Fibroblast of villous mesenchyme (primary cell): Measurements from ENCODE around the gene U2AF1L4. TPM values are rescaled to one million over a fixed set of nuclear protein-coding genes. Genes with fewer than 3 reads are reported as not detected.
A peak's percentile ranks its signal among the peaks of the same experiment; 100 is the strongest.

Source experiments
- DNase-seq: peaks from one replicate; pipeline ENCODE4 v3.0.0-alpha.2; 2010; ENCODE audit warnings: low read depth
- H3K4me3 ChIP-seq: 2 replicates; pipeline ENCODE4 v1.5.1; 2011; ENCODE audit warnings: low read depth, mild to moderate bottlenecking, low read length
- total RNA-seq: library from RNA; depleted of rRNA; stranded (reverse); fragments of >200 nt; gene quantifications from 2 replicates; pipeline ENCODE4 v1.2.3, GENCODE V29; 2012
- TF ChIP-seq, protein P1 (sequence below): IDR thresholded peaks from 2 replicates; pipeline ENCODE4 v1.5.1; 2012; ENCODE audit warnings: low read depth, mild to moderate bottlenecking, low read length; ENCODE audit not compliant: insufficient read depth

Gene U2AF1L4
- total RNA-seq, 1 donor: 4.7 TPM

DNA sequence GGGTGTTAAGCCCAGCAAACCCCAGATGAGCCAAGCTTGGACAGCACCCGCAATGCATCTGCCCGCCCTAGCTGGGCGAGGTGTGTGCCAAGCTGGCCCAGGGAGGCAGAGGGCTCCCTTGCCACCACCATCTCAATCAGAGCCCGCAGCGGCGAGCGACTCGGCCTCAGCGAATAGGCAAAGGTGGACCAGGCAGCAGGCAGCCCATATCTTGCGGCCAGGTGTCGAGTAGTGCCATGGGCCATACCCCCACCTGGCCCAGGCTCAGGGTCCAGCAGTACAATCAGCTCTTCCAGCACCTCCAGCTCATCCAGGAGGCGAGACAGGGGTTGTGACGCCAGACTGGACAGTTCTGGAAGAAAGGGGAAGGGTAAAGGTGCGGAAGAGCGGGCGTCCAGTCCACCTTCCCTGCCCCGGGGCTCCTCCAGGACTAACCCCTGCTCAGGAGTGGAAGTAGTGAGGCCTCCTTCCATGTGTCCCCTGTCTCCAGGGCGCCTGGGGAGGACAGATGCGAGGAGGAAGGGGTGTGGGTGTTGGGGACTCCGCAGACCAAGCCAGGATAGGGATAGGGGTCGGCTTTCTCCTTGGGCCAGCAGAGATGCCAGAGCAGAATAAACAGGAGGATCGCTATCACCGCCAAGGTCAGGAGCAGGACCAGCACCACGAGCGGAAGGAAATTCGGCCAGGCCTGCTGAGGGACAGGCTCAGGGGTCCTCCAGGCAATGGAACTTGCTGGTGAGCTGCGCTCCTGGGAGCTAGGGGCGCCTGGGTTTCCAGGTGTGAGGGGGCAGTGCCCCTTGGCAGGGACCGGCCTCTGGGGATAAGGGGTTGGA lies 5.7 kb downstream of the U2AF1L4 start:
- no peak for DNase-seq
- peak overlapping the region; percentile 62 for H3K4me3 ChIP-seq
- TF ChIP-seq, protein P1, sequence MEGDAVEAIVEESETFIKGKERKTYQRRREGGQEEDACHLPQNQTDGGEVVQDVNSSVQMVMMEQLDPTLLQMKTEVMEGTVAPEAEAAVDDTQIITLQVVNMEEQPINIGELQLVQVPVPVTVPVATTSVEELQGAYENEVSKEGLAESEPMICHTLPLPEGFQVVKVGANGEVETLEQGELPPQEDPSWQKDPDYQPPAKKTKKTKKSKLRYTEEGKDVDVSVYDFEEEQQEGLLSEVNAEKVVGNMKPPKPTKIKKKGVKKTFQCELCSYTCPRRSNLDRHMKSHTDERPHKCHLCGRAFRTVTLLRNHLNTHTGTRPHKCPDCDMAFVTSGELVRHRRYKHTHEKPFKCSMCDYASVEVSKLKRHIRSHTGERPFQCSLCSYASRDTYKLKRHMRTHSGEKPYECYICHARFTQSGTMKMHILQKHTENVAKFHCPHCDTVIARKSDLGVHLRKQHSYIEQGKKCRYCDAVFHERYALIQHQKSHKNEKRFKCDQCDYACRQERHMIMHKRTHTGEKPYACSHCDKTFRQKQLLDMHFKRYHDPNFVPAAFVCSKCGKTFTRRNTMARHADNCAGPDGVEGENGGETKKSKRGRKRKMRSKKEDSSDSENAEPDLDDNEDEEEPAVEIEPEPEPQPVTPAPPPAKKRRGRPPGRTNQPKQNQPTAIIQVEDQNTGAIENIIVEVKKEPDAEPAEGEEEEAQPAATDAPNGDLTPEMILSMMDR: no peak

DNA sequence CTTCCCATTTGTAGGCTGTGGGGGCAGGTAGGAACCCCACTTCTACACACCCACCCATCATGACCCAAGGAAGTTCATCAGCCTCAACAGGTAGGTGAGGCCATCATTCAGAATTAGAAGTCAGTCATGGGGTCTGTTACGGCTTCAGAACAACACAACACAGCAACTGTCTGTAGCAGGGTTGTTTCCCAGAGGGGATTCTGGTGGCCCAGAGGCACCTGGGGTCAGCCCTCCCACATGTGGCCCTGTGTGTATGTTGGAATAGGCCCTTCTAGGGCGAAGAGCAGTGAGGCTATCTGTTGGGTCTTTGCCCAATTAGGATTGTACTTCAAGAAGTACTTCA lies 6.4 kb downstream of the U2AF1L4 start:
- TF ChIP-seq, protein P1: no peak
- DNase-seq: no peak
- H3K4me3 ChIP-seq: no peak overlapping the region

DNA sequence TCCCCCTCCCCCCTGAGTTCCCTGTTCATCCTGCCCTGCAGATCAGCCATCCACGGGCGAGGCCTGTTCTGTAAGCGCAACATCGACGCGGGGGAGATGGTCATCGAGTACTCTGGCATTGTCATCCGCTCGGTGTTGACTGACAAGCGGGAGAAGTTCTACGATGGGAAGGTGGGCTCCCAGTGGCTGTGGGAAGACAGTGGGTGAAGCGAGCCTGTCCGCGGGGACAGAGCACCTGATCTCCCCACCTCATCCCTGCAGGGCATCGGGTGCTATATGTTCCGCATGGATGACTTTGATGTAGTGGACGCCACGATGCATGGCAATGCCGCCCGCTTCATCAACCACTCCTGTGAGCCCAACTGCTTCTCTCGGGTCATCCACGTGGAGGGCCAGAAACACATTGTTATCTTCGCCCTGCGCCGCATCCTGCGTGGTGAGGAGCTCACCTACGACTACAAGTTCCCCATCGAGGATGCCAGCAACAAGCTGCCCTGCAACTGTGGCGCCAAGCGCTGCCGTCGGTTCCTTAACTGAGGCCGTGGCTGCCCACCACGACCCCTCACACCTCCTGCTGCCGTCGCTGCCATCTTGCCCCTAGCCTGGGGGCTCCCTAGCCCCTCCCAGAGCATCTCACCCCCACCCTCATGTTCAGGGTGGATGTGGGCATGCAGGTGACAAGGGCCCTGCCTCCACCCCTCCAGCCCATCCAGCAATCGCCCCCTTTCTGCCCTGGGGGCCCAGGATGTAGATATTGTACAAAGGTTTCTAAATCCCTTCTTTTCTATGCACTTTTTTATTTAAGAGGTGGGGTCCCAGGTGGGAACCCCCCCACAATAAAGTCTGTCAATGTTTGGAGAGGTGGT lies 7.0 kb downstream of the U2AF1L4 start:
- TF ChIP-seq, protein P1: no peak
- no peak for DNase-seq
- H3K4me3 ChIP-seq: no peak overlapping the region

DNA sequence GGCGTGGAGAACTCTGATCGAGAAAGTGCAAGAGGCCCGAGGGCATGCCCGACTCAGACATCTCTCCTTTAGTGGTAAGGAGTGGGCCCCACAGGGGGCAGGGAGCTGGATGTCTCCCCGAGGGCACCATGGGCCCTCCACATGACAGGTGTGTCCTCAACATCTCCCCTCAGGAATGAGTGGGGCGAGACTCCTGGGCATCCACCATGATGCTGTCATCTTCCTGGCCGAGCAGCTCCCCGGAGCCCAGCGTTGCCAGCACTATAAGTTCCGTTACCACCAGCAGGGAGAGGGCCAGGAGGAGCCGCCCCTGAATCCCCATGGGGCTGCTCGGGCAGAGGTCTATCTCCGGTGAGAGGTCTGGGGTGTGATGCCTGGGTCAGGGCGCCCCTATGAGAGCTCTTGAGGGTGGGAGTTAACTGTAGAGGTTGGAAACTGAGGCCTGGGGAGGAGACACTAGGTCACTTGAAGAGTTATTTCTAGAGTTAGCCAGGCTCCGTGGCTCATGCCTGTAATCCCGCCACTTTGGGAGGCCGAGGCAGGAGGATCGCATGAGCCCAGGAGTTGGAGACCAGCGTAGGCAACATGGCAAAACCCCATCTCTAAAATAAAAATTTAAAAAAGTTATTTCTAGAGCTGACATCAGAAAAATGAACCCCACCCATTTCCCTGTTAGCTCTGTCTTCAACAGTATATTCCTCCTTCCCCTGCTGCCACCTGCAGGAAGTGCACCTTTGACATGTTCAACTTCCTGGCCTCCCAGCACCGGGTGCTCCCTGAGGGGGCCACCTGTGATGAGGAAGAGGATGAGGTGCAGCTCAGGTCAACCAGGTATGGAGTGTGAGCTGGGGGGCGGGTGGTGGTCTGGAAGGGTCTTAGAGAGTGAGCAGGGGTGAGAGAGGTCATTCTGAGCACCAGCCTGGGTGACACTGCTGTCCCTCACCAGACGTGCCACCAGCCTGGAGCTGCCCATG lies 8.0 kb downstream of the U2AF1L4 start:
- DNase-seq: no peak
- no peak overlapping the region for H3K4me3 ChIP-seq
- TF ChIP-seq, protein P1: no peak

DNA sequence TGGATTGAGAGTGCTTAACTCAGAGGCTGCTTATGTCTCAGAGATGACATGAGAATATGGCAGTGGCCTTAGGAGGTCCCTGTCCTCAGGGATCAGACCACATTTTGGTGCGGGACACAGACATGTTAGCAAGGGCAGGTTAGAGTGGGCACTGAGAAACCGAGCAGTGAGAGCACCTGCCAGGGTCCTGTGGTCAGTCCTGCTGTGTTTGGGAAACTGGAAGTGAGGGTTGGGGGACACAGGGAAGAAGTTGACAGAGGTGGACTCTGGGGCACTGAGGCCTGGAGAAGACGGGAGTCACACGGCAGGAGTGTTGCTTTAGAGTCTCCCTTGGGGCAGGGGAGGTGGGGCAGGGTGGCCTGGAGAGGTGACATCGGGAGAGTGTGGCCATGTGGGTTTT lies 10.3 kb downstream of the U2AF1L4 start:
- no peak overlapping the region for H3K4me3 ChIP-seq
- TF ChIP-seq, protein P1: no peak
- no peak for DNase-seq

DNA sequence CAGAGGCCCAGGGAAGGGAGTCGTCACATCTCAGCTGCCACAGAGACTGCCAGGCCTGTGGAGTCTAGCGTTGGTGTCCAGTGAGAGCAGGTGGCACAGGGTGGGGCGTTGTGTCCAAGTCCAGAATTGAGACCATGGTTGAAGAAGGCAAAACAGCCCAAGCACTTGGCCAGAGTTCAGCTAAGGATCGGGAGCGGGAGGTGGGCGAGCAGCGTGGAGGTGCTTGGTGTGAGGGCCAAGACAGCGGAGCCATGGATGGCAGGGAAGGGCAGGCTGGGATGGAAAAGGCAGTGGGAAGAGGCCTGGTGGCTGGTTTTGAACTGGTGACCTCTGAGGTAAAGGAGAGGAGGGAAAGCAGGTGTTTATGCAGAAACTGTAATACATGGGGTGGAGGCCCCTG lies 10.9 kb downstream of the U2AF1L4 start:
- TF ChIP-seq, protein P1: no peak
- DNase-seq: no peak
- no peak overlapping the region for H3K4me3 ChIP-seq
